HL-60/S4 treated with phorbol 12-myristate 13-acetate at 8.2 ng/mL for 4 days and 3 days (cell line): ENCODE data around the gene SLC16A3.

Experiments
- in situ Hi-C: fragments of 300-500 bp; cut with MboI; formaldehyde crosslinking; loops from 2 replicates; pipeline ENCODE4 v1.15.0; 2022; ENCODE audit warnings: low sequenced_read_pairs

The SLC16A3 gene

GRCh38 chr17:82245134-82246039, 16.5 kb downstream of the SLC16A3 start:
- in situ Hi-C loops: no loop called here

GRCh38 chr17:82246040-82246364, 17.2 kb downstream of the SLC16A3 start:
- in situ Hi-C loops: no loop called here

- in situ Hi-C loops: no loop called here
Measured at GRCh38 chr17:82246365-82247181, 17.7 kb downstream of the SLC16A3 start.

GRCh38 chr17:82247182-82247823, 18.5 kb downstream of the SLC16A3 start:
- in situ Hi-C loops: no loop called here

- in situ Hi-C loops: no loop called here
Measured at GRCh38 chr17:82247856-82248671, 19.2 kb downstream of the SLC16A3 start.

- in situ Hi-C loops: no loop called here
Measured at GRCh38 chr17:82248815-82249674, 20.2 kb downstream of the SLC16A3 start.

GRCh38 chr17:82249896-82250581, 21.2 kb downstream of the SLC16A3 start:
- in situ Hi-C loops: loop anchor here (25.0 kb wide), 1 partner anchor 162 kb away; the partner anchor contains the start of genes HEXD and OGFOD3

GRCh38 chr17:82250868-82251500, 22.1 kb downstream of the SLC16A3 start:
- in situ Hi-C loops: loop anchor here (25.0 kb wide), 1 partner anchor 161 kb away; the partner anchor contains the start of genes HEXD and OGFOD3

GRCh38 chr17:82252511-82253178, 23.8 kb downstream of the SLC16A3 start:
- in situ Hi-C loops: loop anchor here (25.0 kb wide), 1 partner anchor 160 kb away; the partner anchor contains the start of genes HEXD and OGFOD3

GRCh38 chr17:82253179-82253544, 24.3 kb downstream of the SLC16A3 start:
- in situ Hi-C loops: loop anchor here (25.0 kb wide), 1 partner anchor 159 kb away; the partner anchor contains the start of genes HEXD and OGFOD3

GRCh38 chr17:82254096-82254495, 25.3 kb downstream of the SLC16A3 start:
- in situ Hi-C loops: loop anchor here (25.0 kb wide), 1 partner anchor 158 kb away; the partner anchor contains the start of genes HEXD and OGFOD3

GRCh38 chr17:82254746-82255145, 25.9 kb downstream of the SLC16A3 start:
- in situ Hi-C loops: loop anchor here (25.0 kb wide), 1 partner anchor 158 kb away; the partner anchor contains the start of genes HEXD and OGFOD3

- in situ Hi-C loops: loop anchor here (25.0 kb wide), 1 partner anchor 157 kb away; the partner anchor contains the start of genes HEXD and OGFOD3
Measured at GRCh38 chr17:82255402-82255972, 26.6 kb downstream of the SLC16A3 start.

GRCh38 chr17:82256242-82256885, 27.5 kb downstream of the SLC16A3 start:
- in situ Hi-C loops: loop anchor here (25.0 kb wide), 1 partner anchor 156 kb away; the partner anchor contains the start of genes HEXD and OGFOD3

GRCh38 chr17:82257473-82257872, 28.6 kb downstream of the SLC16A3 start:
- in situ Hi-C loops: loop anchor here (25.0 kb wide), 1 partner anchor 155 kb away; the partner anchor contains the start of genes HEXD and OGFOD3

- in situ Hi-C loops: loop anchor here (25.0 kb wide), 1 partner anchor 154 kb away; the partner anchor contains the start of genes HEXD and OGFOD3
Measured at GRCh38 chr17:82258555-82258954, 29.7 kb downstream of the SLC16A3 start.
